GM12864 (cell line): ENCODE data around the gene LRIT1.

ENCODE experiments used
- DNase-seq: peaks from one replicate; pipeline ENCODE4 v3.0.0-alpha.2; 2011; ENCODE audit warnings: low read depth
- H3K4me3 ChIP-seq: 2 replicates; pipeline ENCODE4 v1.5.1; 2011; ENCODE audit warnings: mild to moderate bottlenecking, low read depth, low read length, control low read depth
- CTCF ChIP-seq: IDR thresholded peaks from 2 replicates; pipeline ENCODE4 v1.5.1; 2011; ENCODE audit warnings: low read depth, mild to moderate bottlenecking, moderate library complexity, low read length, control low read depth, inconsistent platforms; ENCODE audit errors: missing control alignments

Gene LRIT1

GRCh38 chr10:84269773-84270172 is 28.4 kb upstream of the LRIT1 start:
- H3K4me3 ChIP-seq = no peak overlapping the region
- DNase-seq = no peak
- TF ChIP-seq CTCF = no peak

- no peak overlapping the region for H3K4me3 ChIP-seq
- TF ChIP-seq CTCF = no peak
- DNase-seq = no peak
Measured at GRCh38 chr10:84269162-84269561, 27.8 kb upstream of the LRIT1 start.

- TF ChIP-seq CTCF = peak; percentile 76
- DNase-seq = no peak
- no peak overlapping the region for H3K4me3 ChIP-seq
Measured at GRCh38 chr10:84267503-84268126, 26.3 kb upstream of the LRIT1 start.

- DNase-seq = no peak
- H3K4me3 ChIP-seq = no peak overlapping the region
- no peak for TF ChIP-seq CTCF
Measured at GRCh38 chr10:84265418-84265817, 24.1 kb upstream of the LRIT1 start.

- peak; percentile 99 for TF ChIP-seq CTCF
- no peak overlapping the region for H3K4me3 ChIP-seq
Measured at GRCh38 chr10:84264611-84265141, 23.3 kb upstream of the LRIT1 start.

GRCh38 chr10:84263716-84264115 is 22.4 kb upstream of the LRIT1 start:
- DNase-seq = no peak
- no peak for TF ChIP-seq CTCF
- no peak overlapping the region for H3K4me3 ChIP-seq

More at GRCh38 chr10:84264611-84265141, 23.3 kb upstream of the LRIT1 start:
- DNase-seq = no peak
